SIG-M5 (cell line): Measurements from ENCODE around the gene CNKSR1.

ENCODE experiments used
- DNase-seq: peaks from one replicate; lab custom pipeline; 2025; lab: John Stamatoyannopoulos, UW

CNKSR1 gene

GRCh38 chr1:26160527-26161414, 16.5 kb upstream of the CNKSR1 start:
- DNase-seq = no peak

GRCh38 chr1:26161415-26162219, 15.7 kb upstream of the CNKSR1 start:
- DNase-seq = no peak

- DNase-seq = no peak
These were observed 15.0 kb upstream of the CNKSR1 start for GRCh38 chr1:26162220-26162709.

GRCh38 chr1:26163684-26164035, 13.6 kb upstream of the CNKSR1 start:
- no peak for DNase-seq

- DNase-seq = no peak
These were observed 13.0 kb upstream of the CNKSR1 start for GRCh38 chr1:26164036-26164860.

GRCh38 chr1:26164861-26165842, 12.1 kb upstream of the CNKSR1 start:
- DNase-seq = no peak

GRCh38 chr1:26166719-26167281, 10.5 kb upstream of the CNKSR1 start:
- DNase-seq = no peak

GRCh38 chr1:26168410-26169197, 8.7 kb upstream of the CNKSR1 start, which contains the start of gene C1orf232:
TSS of gene C1orf232 (minus strand) at chr1:26168963. CDS start at chr1:26168499, 464 bp downstream.
- DNase-seq = no peak

GRCh38 chr1:26169198-26169554, 8.1 kb upstream of the CNKSR1 start:
- DNase-seq = no peak

GRCh38 chr1:26169669-26170471, 7.4 kb upstream of the CNKSR1 start, which contains the start of gene ZNF593:
TSS of gene ZNF593 (plus strand) at chr1:26169908. CDS start at chr1:26169984, 76 bp downstream.
- DNase-seq = no peak

GRCh38 chr1:26170472-26170821, 6.8 kb upstream of the CNKSR1 start:
- DNase-seq = no peak

- no peak for DNase-seq
These were observed 5.9 kb upstream of the CNKSR1 start, which contains the start of gene ZNF593OS for GRCh38 chr1:26171084-26172072. TSS of gene ZNF593OS (minus strand) at chr1:26171832. CDS start at chr1:26171661, 171 bp downstream.

- no peak for DNase-seq
These were observed 1.9 kb upstream of the CNKSR1 start for GRCh38 chr1:26175346-26175745.

GRCh38 chr1:26180010-26180506, 2.8 kb downstream of the CNKSR1 start:
- no peak for DNase-seq

GRCh38 chr1:26181586-26182382, 4.5 kb downstream of the CNKSR1 start:
- no peak for DNase-seq

- no peak for DNase-seq
These were observed 5.0 kb downstream of the CNKSR1 start for GRCh38 chr1:26182383-26182696.

- no peak for DNase-seq
These were observed 6.8 kb downstream of the CNKSR1 start for GRCh38 chr1:26184086-26184485.
